GM12865 (cell line): ENCODE data around the gene BIN1.

Experiments
- DNase-seq: peaks from one replicate; pipeline ENCODE4 v3.0.0; 2010; ENCODE audit warnings: low read depth
- H3K4me3 ChIP-seq: 2 replicates; pipeline ENCODE4 v1.5.1; 2011; ENCODE audit warnings: mild to moderate bottlenecking, low read depth, low read length, control low read depth
- CTCF ChIP-seq: IDR thresholded peaks from 2 replicates; pipeline ENCODE4 v1.5.1; 2011; ENCODE audit warnings: low read length, control low read depth, low read depth, inconsistent platforms; ENCODE audit not compliant: insufficient read depth; ENCODE audit errors: missing control alignments

BIN1 gene

GRCh38 chr2:127070221-127070620 is 36.7 kb downstream of the BIN1 start:
- DNase-seq: no peak
- TF ChIP-seq CTCF: no peak
- H3K4me3 ChIP-seq: no peak overlapping the region

GRCh38 chr2:127069536-127069935 is 37.4 kb downstream of the BIN1 start:
- H3K4me3 ChIP-seq: no peak overlapping the region
- TF ChIP-seq CTCF: no peak
- DNase-seq: no peak

GRCh38 chr2:127069003-127069402 is 38.0 kb downstream of the BIN1 start:
- no peak for TF ChIP-seq CTCF
- no peak overlapping the region for H3K4me3 ChIP-seq
- no peak for DNase-seq

GRCh38 chr2:127068351-127068741 is 38.6 kb downstream of the BIN1 start:
- no peak for TF ChIP-seq CTCF
- DNase-seq: no peak
- H3K4me3 ChIP-seq: no peak overlapping the region

- H3K4me3 ChIP-seq: no peak overlapping the region
- DNase-seq: peak; percentile 73
- peak; percentile 79 for TF ChIP-seq CTCF
Measured at GRCh38 chr2:127067620-127068350, 39.2 kb downstream of the BIN1 start.

- H3K4me3 ChIP-seq: no peak overlapping the region
- no peak for TF ChIP-seq CTCF
- DNase-seq: no peak
Measured at GRCh38 chr2:127066942-127067341, 40.0 kb downstream of the BIN1 start.

GRCh38 chr2:127065940-127066318 is 41.0 kb downstream of the BIN1 start:
- no peak overlapping the region for H3K4me3 ChIP-seq
- TF ChIP-seq CTCF: no peak
- no peak for DNase-seq
